ENCODE measurements around the gene COPE.

Gene COPE

GRCh38 chr19:18854982-18855381 is 64.2 kb downstream of the COPE start:
- H3K4me3 ChIP-seq (ENCODE audit: low read length): no peak overlapping the region
- H3K4me1 ChIP-seq (ENCODE audit: insufficient read depth, low read length): no peaks in the 10 kb centered on the region
- no peaks in the 10 kb centered on the region for H3K9me3 ChIP-seq (ENCODE audit: insufficient read depth, low read depth, low read length)
- H3K27me3 ChIP-seq (ENCODE audit: insufficient read depth, low read length): no peaks in the 10 kb centered on the region
- H3K9ac ChIP-seq (ENCODE audit: low read depth, low read length): no peak overlapping the region
- no peak overlapping the region for H3K27ac ChIP-seq (ENCODE audit: low read depth, low read length)
- H3K36me3 ChIP-seq (ENCODE audit: insufficient read depth, low read length): peaks cover 99% of the 10 kb centered on the region
- 97% methylated on average over 33 of the region's 33 CpGs for WGBS

GRCh38 chr19:18853755-18854427 is 65.3 kb downstream of the COPE start:
- no peaks in the 10 kb centered on the region for H3K9me3 ChIP-seq (ENCODE audit: insufficient read depth, low read depth, low read length)
- WGBS: 95% methylated on average over 17 of the region's 17 CpGs
- peaks cover 94% of the 10 kb centered on the region for H3K36me3 ChIP-seq (ENCODE audit: insufficient read depth, low read length)
- H3K27me3 ChIP-seq (ENCODE audit: insufficient read depth, low read length): no peaks in the 10 kb centered on the region
- H3K4me3 ChIP-seq (ENCODE audit: low read length): no peak overlapping the region
- no peaks in the 10 kb centered on the region for H3K4me1 ChIP-seq (ENCODE audit: insufficient read depth, low read length)
- no peak overlapping the region; the same call in 1 of the 2 replicates for H3K9ac ChIP-seq (ENCODE audit: low read depth, low read length)
- no peak overlapping the region for H3K27ac ChIP-seq (ENCODE audit: low read depth, low read length)

- Histone ChIP-seq H3K4me1 (ENCODE audit: insufficient read depth, low read length) (no peaks in the 10 kb centered on the region), H3K9ac (ENCODE audit: low read depth, low read length) (no peak overlapping the region), H3K9me3 (ENCODE audit: insufficient read depth, low read depth, low read length) (no peaks in the 10 kb centered on the region), H3K27me3 (ENCODE audit: insufficient read depth, low read length) (no peaks in the 10 kb centered on the region), H3K36me3 (ENCODE audit: insufficient read depth, low read length) (peaks cover 94% of the 10 kb centered on the region), H3K4me3 (ENCODE audit: low read length) (no peak overlapping the region), H3K27ac (ENCODE audit: low read depth, low read length) (no peak overlapping the region)
- WGBS: 95% methylated on average over 12 of the region's 12 CpGs
Observed at GRCh38 chr19:18852648-18853047, 66.5 kb downstream of the COPE start.

- no peak overlapping the region for H3K4me3 ChIP-seq (ENCODE audit: low read length)
- H3K9ac ChIP-seq (ENCODE audit: low read depth, low read length): no peak overlapping the region
- peaks cover 89% of the 10 kb centered on the region for H3K36me3 ChIP-seq (ENCODE audit: insufficient read depth, low read length)
- WGBS: 95% methylated on average over 31 of the region's 31 CpGs
- no peaks in the 10 kb centered on the region for H3K9me3 ChIP-seq (ENCODE audit: insufficient read depth, low read depth, low read length)
- no peak overlapping the region for H3K27ac ChIP-seq (ENCODE audit: low read depth, low read length)
- no peaks in the 10 kb centered on the region for H3K4me1 ChIP-seq (ENCODE audit: insufficient read depth, low read length)
- no peaks in the 10 kb centered on the region for H3K27me3 ChIP-seq (ENCODE audit: insufficient read depth, low read length)
Observed at GRCh38 chr19:18851673-18852325, 67.4 kb downstream of the COPE start.

GRCh38 chr19:18850471-18851375 is 68.5 kb downstream of the COPE start:
- Histone ChIP-seq H3K9me3 (ENCODE audit: insufficient read depth, low read depth, low read length) (no peaks in the 10 kb centered on the region), H3K27ac (ENCODE audit: low read depth, low read length) (no peak overlapping the region), H3K9ac (ENCODE audit: low read depth, low read length) (no peak overlapping the region), H3K36me3 (ENCODE audit: insufficient read depth, low read length) (peaks cover 79% of the 10 kb centered on the region), H3K4me1 (ENCODE audit: insufficient read depth, low read length) (no peaks in the 10 kb centered on the region), H3K27me3 (ENCODE audit: insufficient read depth, low read length) (no peaks in the 10 kb centered on the region), H3K4me3 (ENCODE audit: low read length) (no peak overlapping the region)
- 93% methylated on average over 26 of the region's 27 CpGs for WGBS

- Histone ChIP-seq H3K27me3 (ENCODE audit: insufficient read depth, low read length) (no peaks in the 10 kb centered on the region), H3K4me1 (ENCODE audit: insufficient read depth, low read length) (no peaks in the 10 kb centered on the region), H3K9me3 (ENCODE audit: insufficient read depth, low read depth, low read length) (no peaks in the 10 kb centered on the region), H3K27ac (ENCODE audit: low read depth, low read length) (no peak overlapping the region), H3K4me3 (ENCODE audit: low read length) (no peak overlapping the region), H3K9ac (ENCODE audit: low read depth, low read length) (no peak overlapping the region), H3K36me3 (ENCODE audit: insufficient read depth, low read length) (peaks cover 73% of the 10 kb centered on the region)
- 95% methylated on average over 16 of the region's 16 CpGs for WGBS
Observed at GRCh38 chr19:18849838-18850400, 69.3 kb downstream of the COPE start.

Measured in HUES64 (cell line).